MM.1S (cell line): Measurements from ENCODE around the gene STAG1.

Experiments
- CTCF ChIP-seq: fragments of 300-600 bp; sonication (generic); IDR thresholded peaks from 2 replicates; pipeline ENCODE4 v1.5.1; 2016; ENCODE audit warnings: antibody characterized with exemption, low read length, mixed read lengths
- EZH2 ChIP-seq: fragments of 300-600 bp; sonication (generic); optimal IDR thresholded peaks from 2 replicates; pipeline ENCODE3; 2017; ENCODE audit warnings: low read depth, mild to moderate bottlenecking, antibody characterized with exemption, low read length, mixed read lengths

DNA sequence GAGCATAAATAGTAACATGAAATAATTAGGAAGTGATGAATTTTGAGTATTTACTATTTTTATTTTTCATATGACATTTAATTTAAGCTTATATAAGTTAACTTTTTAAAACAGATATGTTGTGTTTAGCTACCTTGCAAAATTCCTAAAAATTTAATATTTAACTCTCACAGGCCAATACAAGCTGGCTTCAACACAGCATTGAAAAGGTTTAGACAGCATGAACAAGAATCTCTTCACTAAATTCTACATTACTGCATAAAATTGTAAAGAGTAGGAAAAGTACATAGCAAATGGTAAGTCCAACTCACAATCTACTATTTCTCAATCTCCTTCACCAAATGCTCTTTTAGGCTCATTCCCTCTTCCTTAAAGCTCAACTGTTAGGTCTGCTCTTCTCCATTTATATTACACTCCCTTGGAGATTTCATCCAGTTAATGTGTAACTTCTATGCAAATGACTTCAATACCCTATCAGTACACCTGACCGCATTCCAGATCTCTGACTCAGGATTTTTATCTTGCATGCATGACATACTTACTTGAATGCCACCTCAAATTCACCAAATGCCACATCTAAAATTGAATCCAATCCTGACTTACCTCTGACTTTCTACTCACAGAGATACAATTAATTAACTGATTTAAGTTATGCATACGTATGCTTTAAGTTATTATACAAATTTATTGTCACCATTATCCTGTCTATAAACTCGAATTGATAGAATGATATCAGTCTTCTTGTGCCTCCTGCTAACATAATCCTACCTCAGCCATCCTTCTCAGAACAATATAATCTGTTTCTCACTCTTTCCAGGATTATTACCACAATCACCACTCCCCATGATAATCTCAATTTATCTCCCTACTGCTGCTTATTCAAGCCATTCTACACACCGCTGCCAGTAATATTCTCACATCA lies 127.0 kb downstream of the STAG1 start:
- TF ChIP-seq CTCF = no peak
- no peak for TF ChIP-seq EZH2
